Testis (tissue), 2 donors: Measurements from ENCODE around the gene RPGRIP1.

Source experiments
- CTCF ChIP-seq, 3 experiments: fragments of 450-650 bp in 2 of 3; fragments of 200-600 bp in 1 of 3; sonication (generic) in 1 of 3; IDR thresholded peaks; one replicate each; pipeline ENCODE4 v1.5.1; 2016 to 2019; ENCODE audit warnings: antibody characterized with exemption in 3 of 3, mild to moderate bottlenecking in 2 of 3, moderate library complexity in 1 of 3
- POLR2A ChIP-seq: fragments of 450-650 bp; IDR thresholded peaks from one replicate; pipeline ENCODE4 v1.6.1; 2017; ENCODE audit warnings: antibody characterized with exemption, mild to moderate bottlenecking, moderate library complexity

GRCh38 chr14:21317398-21317797, 37.5 kb downstream of the RPGRIP1 start:
- no peak for TF ChIP-seq CTCF (IDR thresholded peaks at IDR 0.05)
- no peak for TF ChIP-seq POLR2A
